ENCODE measurements around the gene EPHA10.

Gene EPHA10

DNA sequence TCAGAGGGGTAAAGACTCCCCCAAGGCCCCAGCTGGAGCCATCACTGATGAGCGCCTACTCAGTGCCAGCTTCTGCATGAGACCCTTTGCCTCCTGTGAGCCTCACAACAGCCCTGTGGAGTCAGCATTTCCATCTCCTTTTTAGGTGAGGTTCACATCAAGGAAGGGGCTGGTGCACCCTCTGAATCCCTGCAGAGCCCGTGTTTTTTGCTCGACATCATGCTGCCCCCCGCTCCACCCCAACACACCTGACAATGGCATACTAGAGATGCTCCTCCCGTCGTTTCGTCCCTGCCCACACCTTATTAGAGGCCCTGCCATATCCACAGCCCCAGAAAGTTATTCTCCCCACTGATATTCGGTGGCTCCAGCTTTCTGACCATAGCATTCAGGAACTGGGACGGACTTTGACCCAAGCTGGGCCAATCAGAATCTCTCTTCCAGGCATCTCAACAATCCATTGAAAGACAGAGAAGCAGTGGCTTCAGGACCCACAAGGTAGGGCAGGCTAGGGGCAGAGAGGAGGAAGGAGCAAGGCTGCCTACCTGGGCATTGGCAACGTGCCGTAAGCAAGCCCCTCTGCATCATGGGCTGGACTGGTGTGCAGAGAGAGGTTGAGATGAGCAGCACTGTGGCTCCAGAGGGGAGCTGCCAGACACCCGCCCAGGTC is 32.7 kb downstream of the EPHA10 start:
- DNase-seq, result no peak

- no peak for DNase-seq
Measured at GRCh38 chr1:37731312-37732019, 33.5 kb downstream of the EPHA10 start.

DNA sequence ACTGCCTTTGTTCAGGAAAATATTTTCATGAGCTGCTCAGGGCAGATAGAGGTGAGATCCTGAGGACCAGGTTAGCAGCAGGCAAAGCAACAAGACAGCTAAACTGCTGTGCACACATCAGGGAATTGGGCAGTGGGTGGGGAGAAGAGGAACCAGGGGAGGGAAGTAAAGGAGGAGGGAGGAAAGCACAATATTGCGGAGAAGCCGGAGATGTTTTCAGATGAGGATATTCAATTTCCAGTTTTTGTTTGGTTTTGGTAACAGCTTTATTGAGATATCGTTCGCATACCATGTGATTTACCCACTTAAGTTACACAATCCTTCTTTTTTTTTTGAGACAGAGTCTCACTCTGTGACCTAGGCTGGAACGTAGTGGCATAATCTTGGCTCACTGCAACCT is 34.5 kb downstream of the EPHA10 start:
- no peak for DNase-seq

DNA sequence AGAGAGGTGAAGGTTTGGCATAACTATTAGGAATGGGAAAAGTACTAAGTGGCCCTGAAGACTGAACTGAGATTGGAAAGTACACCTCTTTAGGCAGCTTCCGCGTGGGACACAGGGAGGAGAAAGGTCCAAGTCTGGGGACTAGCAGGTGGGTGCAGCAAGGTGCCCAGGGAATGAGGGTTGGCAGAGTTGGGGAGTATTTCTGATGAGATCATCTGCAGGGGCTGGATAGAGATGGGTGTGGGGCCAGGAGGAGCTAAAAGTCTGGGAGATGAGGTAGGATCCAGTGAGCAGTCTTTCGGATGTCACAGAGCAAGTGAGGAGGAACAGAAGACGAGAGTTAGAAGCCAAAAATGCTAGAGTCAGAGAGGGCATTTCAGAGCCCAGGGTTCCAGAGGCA is 36.5 kb downstream of the EPHA10 start:
- DNase-seq, result no peak

DNA sequence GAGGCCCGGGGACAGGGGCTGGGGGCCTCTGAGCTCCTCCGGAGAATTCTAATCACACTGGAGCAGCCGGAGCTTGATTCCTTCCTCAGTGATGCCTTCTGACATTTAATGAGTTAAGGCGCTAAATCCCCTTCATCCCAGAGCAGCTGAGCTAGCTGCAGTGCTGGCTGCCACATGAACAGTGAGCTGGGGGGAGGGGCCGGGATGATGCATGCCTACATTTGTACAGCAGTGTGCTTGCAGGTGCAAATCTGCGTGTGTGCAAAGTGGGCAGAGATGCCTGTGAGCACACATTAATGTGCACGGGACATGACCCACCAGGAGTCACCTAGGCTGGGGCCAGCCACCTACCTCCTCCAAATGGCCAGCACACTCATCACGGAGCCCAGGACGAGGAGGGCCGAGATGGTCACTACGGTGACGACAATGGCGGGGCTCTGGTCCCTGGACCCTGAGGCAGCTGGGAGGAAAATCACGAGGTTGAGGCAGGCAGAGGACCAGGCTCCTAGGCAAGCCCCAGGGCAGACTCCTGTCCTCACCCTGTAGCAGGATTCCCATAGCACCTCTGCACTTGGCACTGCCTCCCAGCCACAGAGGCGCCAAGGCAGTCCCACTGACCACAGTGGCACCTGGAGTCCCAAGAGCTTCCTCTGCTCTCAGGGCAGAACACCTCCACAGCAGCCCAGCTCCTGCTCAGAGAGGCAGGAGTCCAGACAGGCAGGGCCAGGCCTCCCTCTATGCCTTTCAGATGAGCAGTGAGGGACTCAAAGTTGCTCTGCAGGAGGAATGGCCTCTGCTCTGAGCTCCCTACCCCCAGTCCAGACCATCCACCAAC is 38.0 kb downstream of the EPHA10 start:
- DNase-seq, result no peak

- DNase-seq, result no peak
Measured at GRCh38 chr1:37725851-37726613, 38.9 kb downstream of the EPHA10 start.

DNA sequence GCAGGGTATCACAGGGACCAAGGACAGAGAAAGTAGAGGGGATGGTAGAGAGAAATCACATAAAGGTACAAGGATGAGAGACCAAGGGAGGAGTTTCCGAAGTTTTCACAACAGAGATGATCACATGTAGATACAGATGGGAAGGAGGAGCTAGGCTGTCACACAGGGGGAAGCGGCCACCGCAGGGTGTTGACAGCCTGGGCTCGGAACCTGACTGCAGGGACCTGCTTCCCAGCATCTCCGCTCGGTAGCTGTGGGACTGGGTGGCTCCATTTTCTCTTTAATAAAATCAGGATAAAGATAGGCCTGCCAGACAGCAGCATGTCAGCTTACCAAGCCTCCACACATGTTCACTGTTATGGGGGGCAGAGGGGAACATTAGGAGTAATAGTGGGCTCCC is 40.3 kb downstream of the EPHA10 start:
- no peak for DNase-seq

- no peak for DNase-seq
Measured at GRCh38 chr1:37723390-37724078, 41.4 kb downstream of the EPHA10 start.

- no peak for DNase-seq
Measured at GRCh38 chr1:37723072-37723389, 41.9 kb downstream of the EPHA10 start.

- DNase-seq, result no peak
Measured at GRCh38 chr1:37722181-37723071, 42.5 kb downstream of the EPHA10 start.

- DNase-seq, result no peak
Measured at GRCh38 chr1:37721565-37721964, 43.4 kb downstream of the EPHA10 start.

DNA sequence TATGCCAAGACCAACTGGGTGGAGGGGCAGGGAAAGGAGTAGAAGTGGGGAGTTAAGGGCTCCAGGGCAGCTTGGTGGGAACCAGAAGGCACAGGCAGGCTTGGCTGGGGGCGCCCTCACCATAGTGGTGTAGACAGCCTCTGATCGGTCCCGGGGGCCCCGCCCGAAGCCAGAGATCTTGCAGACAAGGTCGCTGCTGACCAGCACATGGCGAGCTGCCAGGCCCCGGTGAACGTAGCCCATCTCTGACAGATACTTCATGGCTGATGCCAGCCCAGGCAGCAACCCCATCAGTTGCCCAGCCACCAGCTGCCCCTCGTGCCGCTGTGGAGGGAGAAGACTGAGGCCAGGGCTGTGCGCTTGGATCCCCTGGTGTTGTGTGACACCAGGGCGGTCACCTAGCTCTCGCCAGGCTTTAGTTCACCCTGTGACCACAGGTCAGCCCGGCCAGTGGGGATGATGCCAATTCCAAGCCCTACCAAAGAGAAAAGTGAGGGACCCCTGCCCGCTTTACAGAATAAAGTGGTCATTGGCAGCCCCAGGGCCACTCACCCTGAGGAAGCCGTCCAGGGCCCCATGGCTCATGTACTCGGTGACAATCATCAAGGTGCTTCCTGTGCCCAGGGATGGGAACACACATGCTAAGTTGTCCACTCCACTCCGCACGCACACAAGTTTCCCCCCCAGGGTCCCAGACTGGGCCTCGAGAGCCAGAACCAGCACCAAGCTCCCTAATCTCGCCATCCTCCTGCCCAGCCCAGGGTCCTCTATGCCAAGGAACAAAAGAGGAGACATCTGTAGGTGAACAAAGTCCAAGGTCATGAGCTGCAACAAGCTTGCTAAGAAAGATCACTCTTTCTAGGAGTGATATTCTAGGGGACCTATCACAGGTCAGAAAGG is 44.4 kb downstream of the EPHA10 start:
- DNase-seq, result no peak

GRCh38 chr1:37719572-37720195 is 45.2 kb downstream of the EPHA10 start:
- DNase-seq, result no peak

GRCh38 chr1:37718901-37719571 is 45.9 kb downstream of the EPHA10 start:
- DNase-seq, result no peak

GRCh38 chr1:37718181-37718900 is 46.6 kb downstream of the EPHA10 start:
- no peak for DNase-seq

DNA sequence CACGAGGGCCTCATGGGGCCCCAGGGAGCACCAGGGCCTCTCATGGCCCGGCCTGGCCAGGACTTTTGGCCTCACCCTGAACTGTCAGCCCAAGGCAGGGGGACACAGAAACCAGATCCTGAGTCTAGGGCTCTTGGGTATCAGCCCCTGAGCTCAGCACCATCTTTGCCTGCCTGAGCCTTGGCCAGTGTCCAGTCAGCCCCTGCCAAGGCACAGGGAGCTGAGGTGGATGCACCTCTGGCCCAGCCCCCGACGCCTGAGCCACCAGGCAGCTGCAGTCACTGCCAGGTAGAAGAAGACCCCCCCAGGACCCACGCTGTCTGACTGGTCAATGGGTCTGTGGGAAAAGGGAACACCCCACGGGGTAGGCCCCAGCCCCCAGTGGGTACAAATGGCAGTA is 47.3 kb downstream of the EPHA10 start:
- DNase-seq, result no peak

GRCh38 chr1:37716321-37716720 is 48.6 kb downstream of the EPHA10 start:
- DNase-seq, result no peak

- no peak for DNase-seq
Measured at GRCh38 chr1:37714689-37715088, 50.2 kb downstream of the EPHA10 start.

- no peak for DNase-seq
Measured at GRCh38 chr1:37714226-37714625, 50.7 kb downstream of the EPHA10 start.
